ENCODE measurements around the gene ZNF385D.

DNA sequence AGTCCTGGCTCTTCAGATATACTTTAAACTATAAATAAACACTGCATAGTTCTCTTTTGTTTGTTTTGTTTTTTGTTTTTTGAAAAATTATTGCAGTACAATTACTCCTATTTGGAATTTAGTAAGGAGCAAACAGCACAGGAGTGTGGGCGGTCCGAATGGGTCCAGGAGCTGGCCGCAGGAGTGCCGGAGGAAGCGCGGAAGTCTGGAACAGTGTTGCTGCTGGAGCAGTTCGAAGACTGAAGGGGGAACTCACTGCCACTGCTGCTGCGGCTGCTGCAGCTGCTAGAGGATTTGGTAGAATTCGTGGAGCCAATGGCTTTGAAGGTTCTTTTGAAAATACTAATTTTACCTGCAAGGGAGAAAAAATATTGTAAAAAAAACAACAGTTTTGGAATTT lies 329.9 kb downstream of the ZNF385D start:
- TF ChIP-seq, protein P1, sequence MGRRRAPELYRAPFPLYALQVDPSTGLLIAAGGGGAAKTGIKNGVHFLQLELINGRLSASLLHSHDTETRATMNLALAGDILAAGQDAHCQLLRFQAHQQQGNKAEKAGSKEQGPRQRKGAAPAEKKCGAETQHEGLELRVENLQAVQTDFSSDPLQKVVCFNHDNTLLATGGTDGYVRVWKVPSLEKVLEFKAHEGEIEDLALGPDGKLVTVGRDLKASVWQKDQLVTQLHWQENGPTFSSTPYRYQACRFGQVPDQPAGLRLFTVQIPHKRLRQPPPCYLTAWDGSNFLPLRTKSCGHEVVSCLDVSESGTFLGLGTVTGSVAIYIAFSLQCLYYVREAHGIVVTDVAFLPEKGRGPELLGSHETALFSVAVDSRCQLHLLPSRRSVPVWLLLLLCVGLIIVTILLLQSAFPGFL (CRISPR knock-in tag; IDR thresholded peaks at IDR 0.05; ENCODE audit: borderline replicate concordance) = no peak
- TF ChIP-seq, protein P2, sequence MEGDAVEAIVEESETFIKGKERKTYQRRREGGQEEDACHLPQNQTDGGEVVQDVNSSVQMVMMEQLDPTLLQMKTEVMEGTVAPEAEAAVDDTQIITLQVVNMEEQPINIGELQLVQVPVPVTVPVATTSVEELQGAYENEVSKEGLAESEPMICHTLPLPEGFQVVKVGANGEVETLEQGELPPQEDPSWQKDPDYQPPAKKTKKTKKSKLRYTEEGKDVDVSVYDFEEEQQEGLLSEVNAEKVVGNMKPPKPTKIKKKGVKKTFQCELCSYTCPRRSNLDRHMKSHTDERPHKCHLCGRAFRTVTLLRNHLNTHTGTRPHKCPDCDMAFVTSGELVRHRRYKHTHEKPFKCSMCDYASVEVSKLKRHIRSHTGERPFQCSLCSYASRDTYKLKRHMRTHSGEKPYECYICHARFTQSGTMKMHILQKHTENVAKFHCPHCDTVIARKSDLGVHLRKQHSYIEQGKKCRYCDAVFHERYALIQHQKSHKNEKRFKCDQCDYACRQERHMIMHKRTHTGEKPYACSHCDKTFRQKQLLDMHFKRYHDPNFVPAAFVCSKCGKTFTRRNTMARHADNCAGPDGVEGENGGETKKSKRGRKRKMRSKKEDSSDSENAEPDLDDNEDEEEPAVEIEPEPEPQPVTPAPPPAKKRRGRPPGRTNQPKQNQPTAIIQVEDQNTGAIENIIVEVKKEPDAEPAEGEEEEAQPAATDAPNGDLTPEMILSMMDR (IDR thresholded peaks at IDR 0.05) = no peak
- TF ChIP-seq, protein P3, sequence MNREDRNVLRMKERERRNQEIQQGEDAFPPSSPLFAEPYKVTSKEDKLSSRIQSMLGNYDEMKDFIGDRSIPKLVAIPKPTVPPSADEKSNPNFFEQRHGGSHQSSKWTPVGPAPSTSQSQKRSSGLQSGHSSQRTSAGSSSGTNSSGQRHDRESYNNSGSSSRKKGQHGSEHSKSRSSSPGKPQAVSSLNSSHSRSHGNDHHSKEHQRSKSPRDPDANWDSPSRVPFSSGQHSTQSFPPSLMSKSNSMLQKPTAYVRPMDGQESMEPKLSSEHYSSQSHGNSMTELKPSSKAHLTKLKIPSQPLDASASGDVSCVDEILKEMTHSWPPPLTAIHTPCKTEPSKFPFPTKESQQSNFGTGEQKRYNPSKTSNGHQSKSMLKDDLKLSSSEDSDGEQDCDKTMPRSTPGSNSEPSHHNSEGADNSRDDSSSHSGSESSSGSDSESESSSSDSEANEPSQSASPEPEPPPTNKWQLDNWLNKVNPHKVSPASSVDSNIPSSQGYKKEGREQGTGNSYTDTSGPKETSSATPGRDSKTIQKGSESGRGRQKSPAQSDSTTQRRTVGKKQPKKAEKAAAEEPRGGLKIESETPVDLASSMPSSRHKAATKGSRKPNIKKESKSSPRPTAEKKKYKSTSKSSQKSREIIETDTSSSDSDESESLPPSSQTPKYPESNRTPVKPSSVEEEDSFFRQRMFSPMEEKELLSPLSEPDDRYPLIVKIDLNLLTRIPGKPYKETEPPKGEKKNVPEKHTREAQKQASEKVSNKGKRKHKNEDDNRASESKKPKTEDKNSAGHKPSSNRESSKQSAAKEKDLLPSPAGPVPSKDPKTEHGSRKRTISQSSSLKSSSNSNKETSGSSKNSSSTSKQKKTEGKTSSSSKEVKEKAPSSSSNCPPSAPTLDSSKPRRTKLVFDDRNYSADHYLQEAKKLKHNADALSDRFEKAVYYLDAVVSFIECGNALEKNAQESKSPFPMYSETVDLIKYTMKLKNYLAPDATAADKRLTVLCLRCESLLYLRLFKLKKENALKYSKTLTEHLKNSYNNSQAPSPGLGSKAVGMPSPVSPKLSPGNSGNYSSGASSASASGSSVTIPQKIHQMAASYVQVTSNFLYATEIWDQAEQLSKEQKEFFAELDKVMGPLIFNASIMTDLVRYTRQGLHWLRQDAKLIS (CRISPR knock-in tag; IDR thresholded peaks at IDR 0.05; ENCODE audit: borderline replicate concordance) = no peak
- TF ChIP-seq, protein P4, sequence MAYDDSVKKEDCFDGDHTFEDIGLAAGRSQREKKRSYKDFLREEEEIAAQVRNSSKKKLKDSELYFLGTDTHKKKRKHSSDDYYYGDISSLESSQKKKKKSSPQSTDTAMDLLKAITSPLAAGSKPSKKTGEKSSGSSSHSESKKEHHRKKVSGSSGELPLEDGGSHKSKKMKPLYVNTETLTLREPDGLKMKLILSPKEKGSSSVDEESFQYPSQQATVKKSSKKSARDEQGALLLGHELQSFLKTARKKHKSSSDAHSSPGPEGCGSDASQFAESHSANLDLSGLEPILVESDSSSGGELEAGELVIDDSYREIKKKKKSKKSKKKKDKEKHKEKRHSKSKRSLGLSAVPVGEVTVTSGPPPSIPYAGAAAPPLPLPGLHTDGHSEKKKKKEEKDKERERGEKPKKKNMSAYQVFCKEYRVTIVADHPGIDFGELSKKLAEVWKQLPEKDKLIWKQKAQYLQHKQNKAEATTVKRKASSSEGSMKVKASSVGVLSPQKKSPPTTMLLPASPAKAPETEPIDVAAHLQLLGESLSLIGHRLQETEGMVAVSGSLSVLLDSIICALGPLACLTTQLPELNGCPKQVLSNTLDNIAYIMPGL (CRISPR knock-in tag; IDR thresholded peaks at IDR 0.05) = no peak
- TF ChIP-seq, protein P5, sequence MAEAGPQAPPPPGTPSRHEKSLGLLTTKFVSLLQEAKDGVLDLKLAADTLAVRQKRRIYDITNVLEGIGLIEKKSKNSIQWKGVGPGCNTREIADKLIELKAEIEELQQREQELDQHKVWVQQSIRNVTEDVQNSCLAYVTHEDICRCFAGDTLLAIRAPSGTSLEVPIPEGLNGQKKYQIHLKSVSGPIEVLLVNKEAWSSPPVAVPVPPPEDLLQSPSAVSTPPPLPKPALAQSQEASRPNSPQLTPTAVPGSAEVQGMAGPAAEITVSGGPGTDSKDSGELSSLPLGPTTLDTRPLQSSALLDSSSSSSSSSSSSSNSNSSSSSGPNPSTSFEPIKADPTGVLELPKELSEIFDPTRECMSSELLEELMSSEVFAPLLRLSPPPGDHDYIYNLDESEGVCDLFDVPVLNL (CRISPR knock-in tag; IDR thresholded peaks at IDR 0.05; ENCODE audit: borderline replicate concordance, low read depth) = no peak
- TF ChIP-seq, protein P6, sequence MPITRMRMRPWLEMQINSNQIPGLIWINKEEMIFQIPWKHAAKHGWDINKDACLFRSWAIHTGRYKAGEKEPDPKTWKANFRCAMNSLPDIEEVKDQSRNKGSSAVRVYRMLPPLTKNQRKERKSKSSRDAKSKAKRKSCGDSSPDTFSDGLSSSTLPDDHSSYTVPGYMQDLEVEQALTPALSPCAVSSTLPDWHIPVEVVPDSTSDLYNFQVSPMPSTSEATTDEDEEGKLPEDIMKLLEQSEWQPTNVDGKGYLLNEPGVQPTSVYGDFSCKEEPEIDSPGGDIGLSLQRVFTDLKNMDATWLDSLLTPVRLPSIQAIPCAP (CRISPR knock-in tag; IDR thresholded peaks at IDR 0.05) = no peak
- TF ChIP-seq FOXK1 (CRISPR knock-in tag; IDR thresholded peaks at IDR 0.05) (no peak), JUN (CRISPR knock-in tag; IDR thresholded peaks at IDR 0.05) (no peak), ZNF416 (CRISPR knock-in tag; IDR thresholded peaks at IDR 0.05) (no peak)
- TF ChIP-seq, protein P7, sequence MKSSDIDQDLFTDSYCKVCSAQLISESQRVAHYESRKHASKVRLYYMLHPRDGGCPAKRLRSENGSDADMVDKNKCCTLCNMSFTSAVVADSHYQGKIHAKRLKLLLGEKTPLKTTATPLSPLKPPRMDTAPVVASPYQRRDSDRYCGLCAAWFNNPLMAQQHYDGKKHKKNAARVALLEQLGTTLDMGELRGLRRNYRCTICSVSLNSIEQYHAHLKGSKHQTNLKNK (CRISPR knock-in tag; IDR thresholded peaks at IDR 0.05) = no peak
- TF ChIP-seq, protein P8, sequence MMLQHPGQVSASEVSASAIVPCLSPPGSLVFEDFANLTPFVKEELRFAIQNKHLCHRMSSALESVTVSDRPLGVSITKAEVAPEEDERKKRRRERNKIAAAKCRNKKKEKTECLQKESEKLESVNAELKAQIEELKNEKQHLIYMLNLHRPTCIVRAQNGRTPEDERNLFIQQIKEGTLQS (CRISPR knock-in tag; conservative IDR thresholded peaks at IDR 0.05) = no peak
- TF ChIP-seq, protein P9, sequence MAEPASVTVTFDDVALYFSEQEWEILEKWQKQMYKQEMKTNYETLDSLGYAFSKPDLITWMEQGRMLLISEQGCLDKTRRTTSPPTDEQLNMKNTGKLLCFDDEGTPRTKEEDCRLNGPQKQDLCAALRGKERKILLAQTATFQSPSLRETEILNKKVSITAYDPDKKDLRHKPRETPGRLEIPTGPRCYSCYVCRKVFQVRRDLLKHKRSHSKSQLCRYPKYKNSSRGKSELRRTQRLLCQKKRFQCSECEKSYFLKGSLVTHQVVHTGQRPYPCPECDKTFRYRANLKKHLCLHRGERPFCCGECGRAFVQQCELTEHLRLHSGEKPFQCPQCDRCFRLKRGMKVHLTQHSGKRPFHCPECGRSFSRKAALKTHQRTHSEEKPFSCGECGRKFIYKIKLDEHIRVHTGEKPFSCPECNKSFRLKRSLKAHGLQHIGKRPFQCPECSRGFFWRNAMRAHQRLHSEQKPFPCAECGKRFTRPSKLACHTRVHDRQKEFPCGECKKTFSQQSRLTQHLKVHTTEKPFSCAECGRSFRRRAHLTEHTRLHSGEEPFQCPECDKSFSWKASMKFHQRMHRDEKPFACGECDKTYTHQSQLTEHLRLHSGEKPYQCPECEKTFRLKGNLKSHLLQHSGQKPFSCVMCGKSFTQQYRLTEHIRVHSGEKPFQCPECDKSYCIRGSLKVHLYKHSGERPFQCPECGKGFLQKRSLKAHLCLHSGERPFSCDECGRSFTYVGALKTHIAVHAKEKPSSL (CRISPR knock-in tag; conservative IDR thresholded peaks at IDR 0.05) = no peak
